ENCODE data around the gene ACACB.

ACACB gene

DNA sequence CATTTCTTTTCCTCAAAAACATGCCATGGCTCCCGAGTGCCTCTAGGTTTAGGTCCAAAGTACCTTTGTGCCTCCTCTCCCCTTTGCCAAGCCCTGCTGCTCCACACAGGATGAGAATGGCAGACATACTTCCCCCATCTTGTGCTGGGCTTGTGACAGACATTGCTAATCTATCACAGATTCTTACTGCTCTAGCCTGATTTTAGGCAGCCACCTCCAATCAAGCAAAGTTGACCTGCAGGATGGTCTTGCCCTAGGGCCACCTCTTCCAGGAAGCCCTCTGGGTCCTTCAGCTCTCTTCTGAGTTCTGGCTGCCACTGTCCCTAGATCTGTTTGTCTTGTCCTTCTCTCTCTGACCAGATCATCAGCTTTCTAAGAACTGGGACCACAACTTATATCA lies 172.2 kb downstream of the ACACB start:
- Histone ChIP-seq H3K4me1 (ENCODE audit: control insufficient read depth in 1 of 2, insufficient read depth in 1 of 2, low read depth in 1 of 2, low read length in 1 of 2) (no peaks in the 10 kb centered on the region), H3K9me3 (no peaks in the 10 kb centered on the region), H3K27me3 (peaks cover 44% of the 10 kb centered on the region), H3K27ac (no peak overlapping the region), H3K36me3 (no peaks in the 10 kb centered on the region), H3K4me3 (ENCODE audit: low read depth in 1 of 2, low read length in 1 of 2) (no peak overlapping the region)
- TF ChIP-seq, protein P1, sequence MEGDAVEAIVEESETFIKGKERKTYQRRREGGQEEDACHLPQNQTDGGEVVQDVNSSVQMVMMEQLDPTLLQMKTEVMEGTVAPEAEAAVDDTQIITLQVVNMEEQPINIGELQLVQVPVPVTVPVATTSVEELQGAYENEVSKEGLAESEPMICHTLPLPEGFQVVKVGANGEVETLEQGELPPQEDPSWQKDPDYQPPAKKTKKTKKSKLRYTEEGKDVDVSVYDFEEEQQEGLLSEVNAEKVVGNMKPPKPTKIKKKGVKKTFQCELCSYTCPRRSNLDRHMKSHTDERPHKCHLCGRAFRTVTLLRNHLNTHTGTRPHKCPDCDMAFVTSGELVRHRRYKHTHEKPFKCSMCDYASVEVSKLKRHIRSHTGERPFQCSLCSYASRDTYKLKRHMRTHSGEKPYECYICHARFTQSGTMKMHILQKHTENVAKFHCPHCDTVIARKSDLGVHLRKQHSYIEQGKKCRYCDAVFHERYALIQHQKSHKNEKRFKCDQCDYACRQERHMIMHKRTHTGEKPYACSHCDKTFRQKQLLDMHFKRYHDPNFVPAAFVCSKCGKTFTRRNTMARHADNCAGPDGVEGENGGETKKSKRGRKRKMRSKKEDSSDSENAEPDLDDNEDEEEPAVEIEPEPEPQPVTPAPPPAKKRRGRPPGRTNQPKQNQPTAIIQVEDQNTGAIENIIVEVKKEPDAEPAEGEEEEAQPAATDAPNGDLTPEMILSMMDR (IDR thresholded peaks at IDR 0.05), result no peak

DNA sequence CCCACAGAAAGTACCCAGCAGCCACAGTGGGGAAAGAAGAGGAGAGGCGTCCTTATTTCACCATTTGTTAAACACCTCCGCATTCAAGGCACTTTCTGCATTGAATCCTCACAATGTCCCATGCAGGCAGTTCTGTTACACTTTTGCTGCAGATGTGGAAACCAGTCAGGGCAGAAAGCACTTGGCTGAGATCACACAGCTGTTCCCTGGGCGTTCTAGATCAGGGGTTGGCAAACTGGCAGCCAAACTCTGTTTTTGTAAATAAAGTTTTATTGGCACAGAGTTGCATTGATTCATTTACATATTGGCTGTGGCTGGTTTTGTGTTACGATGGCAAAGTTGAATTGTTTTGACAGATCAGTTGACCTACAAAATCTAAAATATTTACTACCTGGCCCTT lies 172.6 kb downstream of the ACACB start:
- H3K27me3 ChIP-seq, result peaks cover 48% of the 10 kb centered on the region
- H3K4me3 ChIP-seq (ENCODE audit: low read depth in 1 of 2, low read length in 1 of 2), result no peak overlapping the region
- no peaks in the 10 kb centered on the region for H3K9me3 ChIP-seq
- no peaks in the 10 kb centered on the region for H3K36me3 ChIP-seq
- TF ChIP-seq, protein P1 (IDR thresholded peaks at IDR 0.05), result no peak
- no peak overlapping the region for H3K27ac ChIP-seq
- H3K4me1 ChIP-seq (ENCODE audit: control insufficient read depth in 1 of 2, insufficient read depth in 1 of 2, low read depth in 1 of 2, low read length in 1 of 2), result no peaks in the 10 kb centered on the region

DNA sequence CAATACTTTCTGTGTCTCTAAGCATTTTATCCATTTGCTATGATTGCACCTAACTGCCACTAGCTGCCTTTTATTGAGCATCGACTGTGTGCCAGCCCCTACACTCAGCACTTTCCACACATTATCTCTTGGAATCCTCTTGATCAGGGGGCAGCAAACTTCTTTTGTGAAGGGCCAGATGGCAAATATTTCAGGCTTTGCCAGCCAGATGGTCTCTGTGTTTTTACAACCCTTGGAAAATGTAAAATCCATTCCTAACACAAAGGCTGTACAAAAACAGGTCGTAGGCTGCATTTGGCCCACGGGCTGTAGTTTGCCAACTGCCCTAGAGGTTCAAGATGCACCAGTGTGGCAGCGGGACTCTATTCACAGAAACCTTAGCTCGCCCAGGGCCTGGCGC lies 173.2 kb downstream of the ACACB start:
- H3K27me3 ChIP-seq, result peaks cover 54% of the 10 kb centered on the region
- H3K4me3 ChIP-seq (ENCODE audit: low read depth in 1 of 2, low read length in 1 of 2), result no peak overlapping the region
- H3K36me3 ChIP-seq, result no peaks in the 10 kb centered on the region
- TF ChIP-seq, protein P1 (IDR thresholded peaks at IDR 0.05), result no peak
- H3K9me3 ChIP-seq, result no peaks in the 10 kb centered on the region
- H3K27ac ChIP-seq, result no peak overlapping the region
- no peaks in the 10 kb centered on the region for H3K4me1 ChIP-seq (ENCODE audit: control insufficient read depth in 1 of 2, insufficient read depth in 1 of 2, low read depth in 1 of 2, low read length in 1 of 2)

DNA sequence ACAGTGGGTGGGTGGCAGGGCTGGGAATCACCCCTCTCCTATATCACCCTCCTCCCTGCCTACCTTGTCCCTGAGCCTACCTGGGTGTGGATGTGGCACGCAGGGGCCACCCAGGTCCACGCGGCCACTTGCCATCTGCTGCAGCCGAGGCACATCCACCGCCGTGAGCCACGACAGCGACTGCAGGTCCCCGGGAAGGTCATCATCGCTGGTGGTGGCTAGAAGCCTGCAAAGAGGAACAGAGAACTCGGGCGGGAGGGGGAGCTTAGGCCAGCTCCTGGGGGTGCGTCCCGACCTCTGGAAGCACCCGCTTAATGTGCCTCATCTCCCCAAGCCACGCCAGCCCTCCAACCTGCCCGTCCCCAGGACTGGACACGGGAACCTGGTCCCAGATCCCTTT lies 173.7 kb downstream of the ACACB start:
- TF ChIP-seq, protein P1 (IDR thresholded peaks at IDR 0.05), result no peak
- H3K27ac ChIP-seq, result no peak overlapping the region
- H3K4me1 ChIP-seq (ENCODE audit: control insufficient read depth in 1 of 2, insufficient read depth in 1 of 2, low read depth in 1 of 2, low read length in 1 of 2), result no peaks in the 10 kb centered on the region
- peaks cover 54% of the 10 kb centered on the region for H3K27me3 ChIP-seq
- no peaks in the 10 kb centered on the region for H3K9me3 ChIP-seq
- no peak overlapping the region for H3K4me3 ChIP-seq (ENCODE audit: low read depth in 1 of 2, low read length in 1 of 2)
- H3K36me3 ChIP-seq, result no peaks in the 10 kb centered on the region

DNA sequence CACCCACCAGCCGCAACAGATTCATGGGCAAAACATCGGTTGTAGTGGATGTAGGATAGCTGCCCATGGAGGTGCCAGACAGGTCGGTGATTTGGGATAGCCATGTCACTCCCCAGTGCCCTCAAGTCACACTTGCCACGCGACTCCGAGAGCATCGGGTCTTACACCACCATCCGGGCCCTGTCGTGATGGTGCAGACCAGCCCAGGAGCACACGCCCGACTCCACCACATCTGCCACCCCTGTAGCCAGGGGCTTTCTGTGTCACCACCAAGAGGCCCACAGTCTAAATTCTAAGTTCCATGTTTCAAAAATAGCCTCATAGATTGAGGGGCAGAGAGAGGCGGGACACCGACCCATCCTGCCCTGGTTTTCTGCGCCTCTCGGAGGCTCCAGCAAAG lies 174.7 kb downstream of the ACACB start:
- no peak overlapping the region for H3K27ac ChIP-seq
- peaks cover 54% of the 10 kb centered on the region for H3K27me3 ChIP-seq
- H3K9me3 ChIP-seq, result no peaks in the 10 kb centered on the region
- no peaks in the 10 kb centered on the region for H3K4me1 ChIP-seq (ENCODE audit: control insufficient read depth in 1 of 2, insufficient read depth in 1 of 2, low read depth in 1 of 2, low read length in 1 of 2)
- no peaks in the 10 kb centered on the region for H3K36me3 ChIP-seq
- TF ChIP-seq, protein P1 (IDR thresholded peaks at IDR 0.05), result no peak
- H3K4me3 ChIP-seq (ENCODE audit: low read depth in 1 of 2, low read length in 1 of 2), result no peak overlapping the region

All from neutrophil (primary cell).